Esophagus squamous epithelium (tissue), 4 donors: ENCODE measurements around the gene TLR4.

Experiments
- CTCF ChIP-seq, 6 experiments: fragments of 450-650 bp in 4 of 6; fragments of 200-600 bp in 2 of 6; sonication (generic) in 2 of 6; IDR thresholded peaks; one replicate each; pipeline ENCODE4 v1.5.1; 2016 to 2019; ENCODE audit warnings: antibody characterized with exemption in 6 of 6, mild to moderate bottlenecking in 4 of 6, moderate library complexity in 4 of 6
- POLR2A ChIP-seq, 4 donors: fragments of 450-650 bp; IDR thresholded peaks; one replicate each; pipeline ENCODE4 v1.6.1; 2017; ENCODE audit warnings: antibody characterized with exemption in 4 of 4, mild to moderate bottlenecking in 4 of 4, moderate library complexity in 3 of 4

GRCh38 chr9:117709936-117710335, 5.7 kb downstream of the TLR4 start:
- TF ChIP-seq CTCF (IDR thresholded peaks at IDR 0.05) (no peak), POLR2A (IDR thresholded peaks at IDR 0.05) (no peak)
